ENCODE measurements around the gene OTOGL.

DNA sequence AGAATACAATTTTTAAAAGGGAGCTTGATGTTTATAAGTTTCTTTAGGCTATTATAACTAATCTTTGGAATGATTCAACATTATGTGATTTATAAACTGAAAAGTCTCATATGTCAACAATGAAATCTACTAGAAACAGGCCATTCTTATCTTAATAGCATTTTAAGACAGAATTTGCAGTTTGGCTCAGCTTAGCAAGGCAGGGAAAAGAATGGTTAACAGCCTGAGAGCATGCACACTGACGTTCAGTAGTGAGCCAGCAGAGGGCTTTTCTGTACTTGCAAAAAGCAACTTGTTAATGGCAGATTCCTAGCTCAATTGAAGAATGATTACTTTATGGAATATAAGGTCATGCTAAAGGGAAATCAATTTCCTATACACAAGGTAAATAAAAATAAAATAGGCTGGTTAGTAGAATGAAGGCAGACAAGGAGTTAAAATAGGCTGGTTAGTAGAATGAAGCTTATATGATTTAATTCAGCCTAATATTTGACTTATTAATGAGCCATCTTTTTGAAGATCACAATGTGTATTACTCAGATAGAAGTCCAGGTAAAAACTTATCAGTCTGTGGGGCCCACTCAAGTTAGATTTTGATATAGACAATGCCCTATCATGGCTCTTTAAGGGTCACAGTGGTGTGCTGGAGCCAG, 95.9 kb downstream of the OTOGL start:
- TF ChIP-seq, protein P1, sequence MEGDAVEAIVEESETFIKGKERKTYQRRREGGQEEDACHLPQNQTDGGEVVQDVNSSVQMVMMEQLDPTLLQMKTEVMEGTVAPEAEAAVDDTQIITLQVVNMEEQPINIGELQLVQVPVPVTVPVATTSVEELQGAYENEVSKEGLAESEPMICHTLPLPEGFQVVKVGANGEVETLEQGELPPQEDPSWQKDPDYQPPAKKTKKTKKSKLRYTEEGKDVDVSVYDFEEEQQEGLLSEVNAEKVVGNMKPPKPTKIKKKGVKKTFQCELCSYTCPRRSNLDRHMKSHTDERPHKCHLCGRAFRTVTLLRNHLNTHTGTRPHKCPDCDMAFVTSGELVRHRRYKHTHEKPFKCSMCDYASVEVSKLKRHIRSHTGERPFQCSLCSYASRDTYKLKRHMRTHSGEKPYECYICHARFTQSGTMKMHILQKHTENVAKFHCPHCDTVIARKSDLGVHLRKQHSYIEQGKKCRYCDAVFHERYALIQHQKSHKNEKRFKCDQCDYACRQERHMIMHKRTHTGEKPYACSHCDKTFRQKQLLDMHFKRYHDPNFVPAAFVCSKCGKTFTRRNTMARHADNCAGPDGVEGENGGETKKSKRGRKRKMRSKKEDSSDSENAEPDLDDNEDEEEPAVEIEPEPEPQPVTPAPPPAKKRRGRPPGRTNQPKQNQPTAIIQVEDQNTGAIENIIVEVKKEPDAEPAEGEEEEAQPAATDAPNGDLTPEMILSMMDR (IDR thresholded peaks at IDR 0.05), result peak in 1 of 3 donors; percentile 33
- TF ChIP-seq EP300 (IDR thresholded peaks at IDR 0.05) (no peak), POLR2A (IDR thresholded peaks at IDR 0.05) (no peak)

Measured in ovary (tissue), 3 donors.